PC-3 (cell line): Measurements from ENCODE around the gene NACC1.

Experiments used
- EZH2 ChIP-seq: fragments of 300-600 bp; sonication (generic); IDR thresholded peaks from one replicate; pipeline ENCODE4 v1.6.1; 2017; ENCODE audit warnings: antibody characterized with exemption, mild to moderate bottlenecking, low read length; ENCODE audit not compliant: unreplicated experiment
- TF ChIP-seq, protein P1 (sequence below): fragments of 300-600 bp; sonication (generic); conservative IDR thresholded peaks from 2 replicates; pipeline ENCODE4 v1.5.1; 2017; ENCODE audit warnings: antibody characterized with exemption, low read depth, mild to moderate bottlenecking, low read length

- no peak for TF ChIP-seq EZH2
- TF ChIP-seq, protein P1, sequence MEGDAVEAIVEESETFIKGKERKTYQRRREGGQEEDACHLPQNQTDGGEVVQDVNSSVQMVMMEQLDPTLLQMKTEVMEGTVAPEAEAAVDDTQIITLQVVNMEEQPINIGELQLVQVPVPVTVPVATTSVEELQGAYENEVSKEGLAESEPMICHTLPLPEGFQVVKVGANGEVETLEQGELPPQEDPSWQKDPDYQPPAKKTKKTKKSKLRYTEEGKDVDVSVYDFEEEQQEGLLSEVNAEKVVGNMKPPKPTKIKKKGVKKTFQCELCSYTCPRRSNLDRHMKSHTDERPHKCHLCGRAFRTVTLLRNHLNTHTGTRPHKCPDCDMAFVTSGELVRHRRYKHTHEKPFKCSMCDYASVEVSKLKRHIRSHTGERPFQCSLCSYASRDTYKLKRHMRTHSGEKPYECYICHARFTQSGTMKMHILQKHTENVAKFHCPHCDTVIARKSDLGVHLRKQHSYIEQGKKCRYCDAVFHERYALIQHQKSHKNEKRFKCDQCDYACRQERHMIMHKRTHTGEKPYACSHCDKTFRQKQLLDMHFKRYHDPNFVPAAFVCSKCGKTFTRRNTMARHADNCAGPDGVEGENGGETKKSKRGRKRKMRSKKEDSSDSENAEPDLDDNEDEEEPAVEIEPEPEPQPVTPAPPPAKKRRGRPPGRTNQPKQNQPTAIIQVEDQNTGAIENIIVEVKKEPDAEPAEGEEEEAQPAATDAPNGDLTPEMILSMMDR, result no peak
Observed at GRCh38 chr19:13150931-13151604, 33.0 kb downstream of the NACC1 start.
